HEK293T (cell line): Measurements from ENCODE around the gene RNF144B.

Experiments
- CTCF ChIA-PET: fragments of 350-600 bp; formaldehyde crosslinking; extraction: SDS; loops from one replicate; lab custom pipeline; 2021; ENCODE audit warnings: antibody characterized with exemption, inconsistent platforms; lab: Yijun Ruan, JAX
- POLR2A ChIA-PET: fragments of 350-600 bp; formaldehyde crosslinking; extraction: SDS; loops from one replicate; lab custom pipeline; 2020; ENCODE audit warnings: antibody characterized with exemption, inconsistent platforms; lab: Yijun Ruan, JAX
- DNase-seq: peaks from one replicate; pipeline ENCODE4 v3.0.0; 2012; ENCODE audit warnings: mixed read lengths; ENCODE audit errors: extremely low spot score
- ARNT ChIP-seq: fragments of 450-650 bp; IDR thresholded peaks from 2 replicates; pipeline ENCODE4 v1.6.1; 2017; ENCODE audit warnings: mild to moderate bottlenecking
- BHLHE40 ChIP-seq: fragments of 450-650 bp; IDR thresholded peaks from 2 replicates; pipeline ENCODE4 v1.6.1; 2016; ENCODE audit warnings: mild to moderate bottlenecking, moderate library complexity, borderline replicate concordance
- CTBP1 ChIP-seq: fragments of 450-650 bp; IDR thresholded peaks from 2 replicates; pipeline ENCODE4 v1.6.1; 2016; ENCODE audit warnings: borderline replicate concordance
- ELF4 ChIP-seq: fragments of 450-650 bp; IDR thresholded peaks from 2 replicates; pipeline ENCODE4 v1.6.1; 2017; ENCODE audit warnings: antibody characterized with exemption
- FOXA1 ChIP-seq: fragments of 450-650 bp; IDR thresholded peaks from 2 replicates; pipeline ENCODE4 v1.6.1; 2016; ENCODE audit warnings: mild to moderate bottlenecking
- FOXK2 ChIP-seq: fragments of 450-650 bp; IDR thresholded peaks from 2 replicates; pipeline ENCODE4 v1.6.1; 2016; ENCODE audit warnings: mild to moderate bottlenecking
- FOXM1 ChIP-seq: fragments of 450-650 bp; IDR thresholded peaks from 2 replicates; pipeline ENCODE4 v1.6.1; 2017; ENCODE audit warnings: mild to moderate bottlenecking, borderline replicate concordance
- HDGF ChIP-seq: fragments of 450-650 bp; IDR thresholded peaks from 2 replicates; pipeline ENCODE4 v1.6.1; 2017; ENCODE audit warnings: antibody characterized with exemption, borderline replicate concordance
- L3MBTL2 ChIP-seq: fragments of 450-650 bp; conservative IDR thresholded peaks from 2 replicates; pipeline ENCODE4 v1.6.1; 2016; ENCODE audit warnings: mild to moderate bottlenecking
- LEF1 ChIP-seq: fragments of 450-650 bp; IDR thresholded peaks from 2 replicates; pipeline ENCODE4 v1.6.1; 2017; ENCODE audit warnings: mild to moderate bottlenecking, borderline replicate concordance
- NFRKB ChIP-seq: fragments of 450-650 bp; IDR thresholded peaks from 2 replicates; pipeline ENCODE4 v1.6.1; 2016; ENCODE audit warnings: mild to moderate bottlenecking, moderate library complexity
- PKNOX1 ChIP-seq: fragments of 450-650 bp; IDR thresholded peaks from 2 replicates; pipeline ENCODE4 v1.6.1; 2016
- SP1 ChIP-seq: fragments of 450-650 bp; IDR thresholded peaks from 2 replicates; pipeline ENCODE4 v1.6.1; 2017
- SUZ12 ChIP-seq: fragments of 450-650 bp; IDR thresholded peaks from 2 replicates; pipeline ENCODE4 v1.6.1; 2016; ENCODE audit warnings: mild to moderate bottlenecking
- TARDBP ChIP-seq: fragments of 450-650 bp; IDR thresholded peaks from 2 replicates; pipeline ENCODE4 v1.6.1; 2016
- ZNF384 ChIP-seq: fragments of 450-650 bp; IDR thresholded peaks from 2 replicates; pipeline ENCODE4 v1.6.1; 2016

RNF144B gene

GRCh38 chr6:18432619-18433018, 45.5 kb downstream of the RNF144B start:
- POLR2A ChIA-PET, result no interaction called here
- CTCF ChIA-PET, result no interaction called here

GRCh38 chr6:18433059-18433458, 45.9 kb downstream of the RNF144B start:
- DNase-seq, result no peak
- ChIA-PET CTCF (no interaction called here), POLR2A (no interaction called here)
- TF ChIP-seq ELF4 (no peak), FOXK2 (no peak), FOXA1 (no peak), SUZ12 (no peak), L3MBTL2 (no peak), SP1 (no peak), LEF1 (no peak), FOXM1 (no peak), HDGF (no peak), TARDBP (no peak), ZNF384 (no peak), BHLHE40 (no peak), NFRKB (no peak), CTBP1 (no peak), ARNT (no peak), PKNOX1 (no peak)

More at GRCh38 chr6:18432619-18433018, 45.5 kb downstream of the RNF144B start:
- TF ChIP-seq ZNF384, result no peak
- no peak for TF ChIP-seq NFRKB
- TF ChIP-seq CTBP1, result no peak
- TF ChIP-seq PKNOX1, result no peak
- DNase-seq, result no peak

- ChIA-PET POLR2A (no interaction called here), CTCF (no interaction called here)
- DNase-seq, result no peak
- TF ChIP-seq FOXA1, result no peak
- TF ChIP-seq CTBP1, result no peak
- no peak for TF ChIP-seq ELF4
- no peak for TF ChIP-seq SUZ12
- TF ChIP-seq ZNF384, result no peak
- TF ChIP-seq LEF1, result no peak
- no peak for TF ChIP-seq FOXM1
- no peak for TF ChIP-seq TARDBP
- TF ChIP-seq FOXK2, result no peak
- TF ChIP-seq HDGF, result no peak
- TF ChIP-seq PKNOX1, result no peak
- TF ChIP-seq NFRKB, result no peak
- TF ChIP-seq SP1, result no peak
These were observed 49.2 kb downstream of the RNF144B start for GRCh38 chr6:18436341-18436740.

GRCh38 chr6:18439581-18439980, 52.4 kb downstream of the RNF144B start:
- no peak for DNase-seq
- ChIA-PET POLR2A (no interaction called here), CTCF (no interaction called here)
- TF ChIP-seq FOXM1 (no peak), TARDBP (no peak), ELF4 (no peak), PKNOX1 (no peak), HDGF (no peak), ARNT (no peak), SP1 (no peak), L3MBTL2 (no peak)

- TF ChIP-seq FOXM1, result no peak
- ChIA-PET POLR2A (no interaction called here), CTCF (no interaction called here)
- no peak for DNase-seq
These were observed 54.3 kb downstream of the RNF144B start for GRCh38 chr6:18441251-18441979.

- ChIA-PET CTCF (no interaction called here), POLR2A (interaction anchor here (0.6 kb wide), 1 partner anchor 1679 kb away, joined by 3 read pairs; no protein-coding TSS in a partner anchor)
- no peak for DNase-seq
- no peak for TF ChIP-seq L3MBTL2
- TF ChIP-seq SUZ12, result no peak
- TF ChIP-seq BHLHE40, result no peak
- no peak for TF ChIP-seq HDGF
- TF ChIP-seq SP1, result no peak
- no peak for TF ChIP-seq TARDBP
- no peak for TF ChIP-seq ELF4
- TF ChIP-seq CTBP1, result no peak
- no peak for TF ChIP-seq FOXM1
- TF ChIP-seq ARNT, result no peak
- no peak for TF ChIP-seq NFRKB
- no peak for TF ChIP-seq PKNOX1
- TF ChIP-seq FOXA1, result no peak
- no peak for TF ChIP-seq ZNF384
- TF ChIP-seq LEF1, result no peak
- TF ChIP-seq FOXK2, result no peak
These were observed 57.0 kb downstream of the RNF144B start for GRCh38 chr6:18444111-18444510.
